HepG2 (cell line): Measurements from ENCODE around the gene ODC1. TPM values are rescaled to one million over a fixed set of nuclear protein-coding genes. Genes with fewer than 3 reads are reported as not detected.

Experiments used
- CBFB ChIP-seq: sonication (generic); formaldehyde crosslinking; IDR thresholded peaks from 2 replicates; pipeline ENCODE4 v1.4.0; 2020; ENCODE audit warnings: missing genetic modification reagents
- CBX1 ChIP-seq: IDR thresholded peaks from one replicate; pipeline ENCODE4 v1.6.1; 2016; ENCODE audit warnings: antibody characterized with exemption, low read depth
- CTCF ChIP-seq: sonication (generic); formaldehyde crosslinking; IDR thresholded peaks from 2 replicates; pipeline ENCODE4 v1.5.0; 2020; ENCODE audit warnings: mild to moderate bottlenecking, missing genetic modification reagents, moderate library complexity
- KAT2B ChIP-seq: fragments of 150-350 bp; IDR thresholded peaks from 2 replicates; pipeline ENCODE4 v1.6.1; 2014; ENCODE audit warnings: low read depth, low read length, borderline replicate concordance
- KLF15 ChIP-seq: sonication (generic); formaldehyde crosslinking; IDR thresholded peaks from 2 replicates; pipeline ENCODE4 v1.8.1; 2023; ENCODE audit warnings: borderline replicate concordance, mild to moderate bottlenecking, inconsistent platforms, missing genetic modification reagents, mixed read lengths
- NFE2L1 ChIP-seq: sonication (generic); formaldehyde crosslinking; IDR thresholded peaks from 2 replicates; pipeline ENCODE4 v1.4.0; 2020; ENCODE audit warnings: missing genetic modification reagents, mild to moderate bottlenecking, borderline replicate concordance
- SATB2 ChIP-seq: sonication (generic); formaldehyde crosslinking; IDR thresholded peaks from 2 replicates; pipeline ENCODE4 v1.5.0; 2020; ENCODE audit warnings: missing genetic modification reagents
- SOX13 ChIP-seq, 3 experiments: fragments of 450-650 bp in 1 of 3; sonication (generic) in 1 of 3; formaldehyde crosslinking in 1 of 3; IDR thresholded peaks in 2 of 3; conservative IDR thresholded peaks in 1 of 3; 2 replicates each; pipeline versions ENCODE4 v1.5.0 to v1.6.1; 2016 to 2020; ENCODE audit warnings: antibody characterized with exemption in 1 of 3, mild to moderate bottlenecking in 1 of 3, missing compliant biosample characterization in 1 of 3, missing genetic modification reagents in 1 of 3, moderate library complexity in 1 of 3
- TIGD3 ChIP-seq: sonication (generic); formaldehyde crosslinking; IDR thresholded peaks from 2 replicates; pipeline ENCODE4 v1.5.1; 2020; ENCODE audit warnings: mild to moderate bottlenecking, missing genetic modification reagents, borderline replicate concordance
- ZBTB7A ChIP-seq: sonication (generic); formaldehyde crosslinking; IDR thresholded peaks from 2 replicates; pipeline ENCODE4 v1.8.0; 2022; ENCODE audit warnings: mild to moderate bottlenecking, missing genetic modification reagents
- ZNF354B ChIP-seq: sonication (generic); formaldehyde crosslinking; IDR thresholded peaks from 2 replicates; pipeline ENCODE4 v1.8.0; 2022; ENCODE audit warnings: mild to moderate bottlenecking, missing genetic modification reagents
- ZNF547 ChIP-seq: sonication (generic); formaldehyde crosslinking; IDR thresholded peaks from 2 replicates; pipeline ENCODE4 v1.5.1; 2020; ENCODE audit warnings: mild to moderate bottlenecking, missing genetic modification reagents
- ZNF576 ChIP-seq: sonication (generic); formaldehyde crosslinking; IDR thresholded peaks from 2 replicates; pipeline ENCODE4 v1.4.0; 2020; ENCODE audit warnings: mild to moderate bottlenecking, missing genetic modification reagents
- ZNF646 ChIP-seq: sonication (generic); formaldehyde crosslinking; IDR thresholded peaks from 2 replicates; pipeline ENCODE4 v1.9.0; 2021; ENCODE audit warnings: mild to moderate bottlenecking, missing genetic modification reagents
- ZNF674 ChIP-seq: sonication (generic); formaldehyde crosslinking; IDR thresholded peaks from 2 replicates; pipeline ENCODE4 v1.5.0; 2020; ENCODE audit warnings: low read depth, mild to moderate bottlenecking, missing genetic modification reagents
- ZNF737 ChIP-seq: sonication (generic); formaldehyde crosslinking; IDR thresholded peaks from 2 replicates; pipeline ENCODE4 v1.5.0; 2020; ENCODE audit warnings: missing genetic modification reagents, mild to moderate bottlenecking, borderline replicate concordance
- polyA plus RNA-seq, 8 experiments: library from polyadenylated mRNA; depleted of rRNA in 3 of 8; stranded (reverse) in 7 of 8; unstranded in 1 of 8; fragments of >200 nt; fragmentation: Illumina TruSeq in 4 of 8; extraction: Trizol in 4 of 8; gene quantifications; 2 replicates each; pipeline versions ENCODE4 v1.2.1 to v1.2.3, GENCODE V29; 2011 to 2016; ENCODE audit warnings: low read depth in 4 of 8, missing spikeins in 1 of 8, mixed read lengths in 1 of 8; ENCODE audit not compliant: insufficient read depth in 1 of 8
- total RNA-seq, 5 experiments: library from RNA; depleted of rRNA; stranded (reverse); fragments of >200 nt; fragmentation: Illumina TruSeq; extraction: Trizol; gene quantifications; 2 replicates each; pipeline ENCODE4 v1.2.3, GENCODE V29; 2016; ENCODE audit warnings: low read depth in 1 of 5

The ODC1 gene
- total and polyA plus RNA-seq, 2 of the 13 experiments (the other 11 are each of a cell fraction or from before 2014, with no cell fraction given) = 142 to 371 TPM

GRCh38 chr2:10449838-10450691 lies 1.9 kb upstream of the ODC1 start (continued):
- TF ChIP-seq SOX13 (IDR thresholded peaks at IDR 0.05) (peak; percentile 60; the same call in 1 of the 2 replicates), SOX13 (CRISPR knock-in tag; conservative IDR thresholded peaks at IDR 0.05 in 1 of 2, IDR thresholded peaks at IDR 0.05 in 1 of 2) (peak in 1 of 2 experiments; percentile 81; a peak in 2 of 4 replicates), SATB2 (CRISPR knock-in tag) (no peak), ZNF576 (CRISPR knock-in tag) (no peak), KLF15 (CRISPR knock-in tag) (no peak), ZBTB7A (CRISPR knock-in tag) (no peak), CBX1 (peak; percentile 55), CTCF (CRISPR knock-in tag) (no peak), TIGD3 (CRISPR knock-in tag) (peak; percentile 77; the same call in 1 of the 2 replicates), NFE2L1 (CRISPR knock-in tag) (no peak), ZNF354B (CRISPR knock-in tag) (0 out of 2 replicates have a peak, but pooled peaks have one; percentile 12), KAT2B (no peak), ZNF646 (CRISPR knock-in tag) (no peak), ZNF737 (CRISPR knock-in tag) (0 out of 2 replicates have a peak, but pooled peaks have one; percentile 16), ZNF674 (CRISPR knock-in tag) (no peak), ZNF547 (CRISPR knock-in tag) (peak; percentile 66; the same call in 1 of the 2 replicates), CBFB (CRISPR knock-in tag) (peak; percentile 74)
